Esophagus squamous epithelium (tissue), 4 donors: ENCODE data around the gene KCNJ2.

ENCODE experiments used
- POLR2A ChIP-seq, 4 donors: fragments of 450-650 bp; IDR thresholded peaks; one replicate each; pipeline ENCODE4 v1.6.1; 2017; ENCODE audit warnings: antibody characterized with exemption in 4 of 4, mild to moderate bottlenecking in 4 of 4, moderate library complexity in 3 of 4
- TF ChIP-seq, protein P1 (sequence below), 6 experiments: fragments of 450-650 bp in 4 of 6; fragments of 200-600 bp in 2 of 6; sonication (generic) in 2 of 6; IDR thresholded peaks; one replicate each; pipeline ENCODE4 v1.5.1; 2016 to 2019; ENCODE audit warnings: antibody characterized with exemption in 6 of 6, mild to moderate bottlenecking in 4 of 6, moderate library complexity in 4 of 6

GRCh38 chr17:70159980-70160379 is 9.4 kb upstream of the KCNJ2 start:
- TF ChIP-seq, protein P1, sequence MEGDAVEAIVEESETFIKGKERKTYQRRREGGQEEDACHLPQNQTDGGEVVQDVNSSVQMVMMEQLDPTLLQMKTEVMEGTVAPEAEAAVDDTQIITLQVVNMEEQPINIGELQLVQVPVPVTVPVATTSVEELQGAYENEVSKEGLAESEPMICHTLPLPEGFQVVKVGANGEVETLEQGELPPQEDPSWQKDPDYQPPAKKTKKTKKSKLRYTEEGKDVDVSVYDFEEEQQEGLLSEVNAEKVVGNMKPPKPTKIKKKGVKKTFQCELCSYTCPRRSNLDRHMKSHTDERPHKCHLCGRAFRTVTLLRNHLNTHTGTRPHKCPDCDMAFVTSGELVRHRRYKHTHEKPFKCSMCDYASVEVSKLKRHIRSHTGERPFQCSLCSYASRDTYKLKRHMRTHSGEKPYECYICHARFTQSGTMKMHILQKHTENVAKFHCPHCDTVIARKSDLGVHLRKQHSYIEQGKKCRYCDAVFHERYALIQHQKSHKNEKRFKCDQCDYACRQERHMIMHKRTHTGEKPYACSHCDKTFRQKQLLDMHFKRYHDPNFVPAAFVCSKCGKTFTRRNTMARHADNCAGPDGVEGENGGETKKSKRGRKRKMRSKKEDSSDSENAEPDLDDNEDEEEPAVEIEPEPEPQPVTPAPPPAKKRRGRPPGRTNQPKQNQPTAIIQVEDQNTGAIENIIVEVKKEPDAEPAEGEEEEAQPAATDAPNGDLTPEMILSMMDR (IDR thresholded peaks at IDR 0.05), result no peak
- TF ChIP-seq POLR2A (IDR thresholded peaks at IDR 0.05), result no peak
